HG03521 (cell line): ENCODE results near the gene PLXDC1.
"Not testable (repeated sequence)": the region's sequence is repeated elsewhere in the genome, so short reads cannot be mapped to it uniquely, and the experiment has no call there.

Experiments
- ATAC-seq: cut with Tn5 transposase; IDR thresholded peaks from one replicate; pipeline ENCODE4 v1.9.1; 2021; ENCODE audit warnings: mild to moderate bottlenecking, moderate library complexity; ENCODE audit not compliant: unreplicated experiment

Gene PLXDC1

DNA sequence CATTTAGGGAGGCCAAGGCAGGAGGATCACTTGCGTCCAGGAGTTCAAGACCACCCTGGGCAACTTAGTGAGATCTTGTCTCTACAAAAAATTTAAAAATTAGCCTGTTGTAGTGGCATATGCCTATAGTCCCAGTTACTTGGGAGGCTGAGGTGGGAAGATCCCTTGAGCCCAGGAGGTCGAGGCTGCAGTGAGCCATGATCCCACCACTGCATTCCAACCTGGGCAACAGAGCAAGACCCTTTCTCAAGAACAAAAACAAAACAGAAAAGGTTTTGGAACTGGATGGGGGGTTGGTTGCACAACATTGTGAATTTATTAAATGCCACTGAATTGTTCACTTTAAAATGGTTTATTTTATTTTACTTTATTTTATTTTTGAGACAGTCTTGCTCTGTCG lies 21.2 kb downstream of the PLXDC1 start:
- no peak for ATAC-seq

DNA sequence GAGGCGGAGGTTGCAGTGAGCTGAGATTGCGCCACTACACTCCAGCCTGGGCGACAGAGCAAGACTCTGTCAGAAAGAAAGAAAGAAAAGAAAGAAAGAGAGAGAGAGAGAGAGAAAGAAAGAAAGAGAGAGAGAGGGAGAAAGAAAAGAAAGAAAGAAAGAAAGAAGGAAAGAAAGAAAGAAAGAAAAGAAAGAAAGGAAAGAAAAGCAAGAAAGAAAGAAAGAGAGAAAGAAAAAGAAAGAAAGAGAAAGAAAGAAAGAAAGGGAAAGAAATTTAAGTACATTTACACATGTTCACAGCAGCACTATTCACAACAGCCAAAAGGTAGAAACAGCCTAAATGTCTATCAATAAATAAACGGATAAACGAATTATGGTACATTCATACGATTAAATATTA lies 21.9 kb downstream of the PLXDC1 start:
- not testable (repeated sequence) for ATAC-seq

GRCh38 chr17:39126436-39126835 lies 25.0 kb downstream of the PLXDC1 start:
- no peak for ATAC-seq

- no peak for ATAC-seq
These were observed 26.1 kb downstream of the PLXDC1 start for GRCh38 chr17:39125143-39125875.

- ATAC-seq = no peak
These were observed 27.8 kb downstream of the PLXDC1 start for GRCh38 chr17:39123627-39124026.

DNA sequence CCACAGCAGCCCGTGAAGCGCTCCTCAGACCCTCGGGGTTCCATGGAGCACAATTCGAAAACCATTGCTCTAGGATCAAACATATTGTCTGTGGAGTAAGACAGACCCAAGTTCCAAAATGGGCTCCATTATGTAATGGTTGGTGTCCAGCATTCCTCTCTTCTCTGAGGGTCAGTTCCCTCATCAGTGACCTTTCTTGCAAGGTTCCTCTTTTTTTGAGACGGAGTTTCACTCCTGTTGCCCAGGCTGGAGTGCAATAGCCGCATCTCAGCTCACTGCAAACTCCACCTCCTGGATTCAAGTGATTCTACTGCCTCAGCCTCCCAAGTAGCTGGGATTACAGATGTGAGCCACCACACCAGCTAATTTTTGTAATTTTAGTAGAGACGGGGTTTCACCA lies 28.4 kb downstream of the PLXDC1 start:
- ATAC-seq = no peak

DNA sequence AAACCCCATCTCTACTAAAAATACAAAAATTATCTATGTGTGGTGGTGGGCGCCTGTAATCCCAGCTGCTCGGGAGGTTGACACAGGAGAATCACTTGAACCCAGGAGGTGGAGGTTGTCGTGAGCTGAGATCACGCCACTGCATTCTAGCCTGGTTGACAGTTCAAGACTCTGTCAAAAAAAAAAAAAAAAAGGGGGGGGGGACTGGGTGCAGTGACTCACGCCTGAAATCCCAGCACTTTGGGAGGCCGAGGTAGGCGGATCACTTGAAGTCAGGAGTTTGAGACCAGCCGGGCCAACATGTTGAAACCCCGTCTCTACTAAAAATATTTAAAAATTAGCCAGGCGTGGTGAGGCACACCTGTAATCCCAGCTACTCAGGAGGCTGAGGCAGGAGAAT lies 29.5 kb downstream of the PLXDC1 start:
- not testable (repeated sequence) for ATAC-seq

GRCh38 chr17:39118674-39119419 lies 32.6 kb downstream of the PLXDC1 start:
- peak; percentile 46 for ATAC-seq

GRCh38 chr17:39116224-39116623 lies 35.2 kb downstream of the PLXDC1 start:
- no peak for ATAC-seq

DNA sequence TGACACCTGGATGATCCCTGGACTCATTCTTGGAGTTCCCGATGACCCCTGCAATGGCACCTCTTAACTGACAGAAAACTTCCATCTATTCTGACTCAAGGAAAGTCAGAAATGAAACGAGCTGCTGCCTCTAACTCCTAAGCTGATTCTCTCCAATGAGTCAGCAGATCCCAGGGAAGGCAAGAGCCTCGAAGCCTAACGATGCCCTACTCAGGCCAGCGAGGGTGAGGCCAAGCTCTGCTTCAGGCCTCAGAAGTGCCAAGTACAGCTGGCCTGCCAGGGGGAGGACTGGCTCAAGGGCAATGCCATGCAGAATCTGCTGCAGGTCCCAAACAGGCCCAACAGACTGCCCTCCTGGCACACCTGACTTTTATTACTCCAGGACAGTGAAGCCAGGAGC lies 36.3 kb downstream of the PLXDC1 start:
- no peak for ATAC-seq

DNA sequence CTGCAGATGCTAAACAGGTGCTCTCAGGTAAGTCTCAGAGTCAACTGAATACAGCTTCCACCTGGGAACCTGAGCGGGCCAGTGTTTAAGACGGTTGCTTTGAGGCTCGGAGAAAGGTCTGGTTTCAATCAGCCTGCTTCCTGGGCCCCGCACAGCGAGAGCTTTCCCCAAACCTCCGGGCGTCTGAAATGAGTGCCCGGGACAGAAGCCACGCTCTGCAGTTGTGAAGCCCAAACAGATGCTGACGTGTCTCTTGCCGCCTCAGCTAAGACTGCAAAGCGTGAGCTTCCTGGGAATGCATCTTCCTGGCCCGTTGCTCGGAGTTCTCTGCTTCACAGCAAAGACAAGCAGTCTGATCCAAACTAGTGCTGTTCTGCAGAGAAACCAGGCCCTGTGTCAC lies 36.7 kb downstream of the PLXDC1 start:
- ATAC-seq = no peak

DNA sequence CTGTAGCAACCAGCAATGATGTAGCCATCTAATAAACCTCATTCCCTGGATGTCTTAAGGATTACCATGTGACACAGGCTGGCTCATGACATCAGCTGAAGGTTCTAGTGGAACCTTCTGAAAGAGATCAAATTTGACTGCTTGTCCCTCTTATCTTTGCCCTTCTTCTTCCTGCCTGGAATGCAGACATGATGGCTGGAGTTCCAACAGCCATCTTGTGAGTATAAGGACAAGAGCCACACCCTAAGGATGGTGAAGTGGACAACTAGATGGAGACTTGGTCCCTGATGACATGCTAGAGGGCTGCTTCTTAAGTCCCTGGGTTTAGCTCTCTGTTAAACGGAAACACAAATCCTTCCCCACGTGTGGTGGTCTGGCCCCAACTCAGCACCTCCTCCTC lies 37.6 kb downstream of the PLXDC1 start:
- no peak for ATAC-seq

- no peak for ATAC-seq
These were observed 40.9 kb downstream of the PLXDC1 start for GRCh38 chr17:39110435-39111136.

- ATAC-seq = no peak
These were observed 42.7 kb downstream of the PLXDC1 start for GRCh38 chr17:39108461-39109375.

DNA sequence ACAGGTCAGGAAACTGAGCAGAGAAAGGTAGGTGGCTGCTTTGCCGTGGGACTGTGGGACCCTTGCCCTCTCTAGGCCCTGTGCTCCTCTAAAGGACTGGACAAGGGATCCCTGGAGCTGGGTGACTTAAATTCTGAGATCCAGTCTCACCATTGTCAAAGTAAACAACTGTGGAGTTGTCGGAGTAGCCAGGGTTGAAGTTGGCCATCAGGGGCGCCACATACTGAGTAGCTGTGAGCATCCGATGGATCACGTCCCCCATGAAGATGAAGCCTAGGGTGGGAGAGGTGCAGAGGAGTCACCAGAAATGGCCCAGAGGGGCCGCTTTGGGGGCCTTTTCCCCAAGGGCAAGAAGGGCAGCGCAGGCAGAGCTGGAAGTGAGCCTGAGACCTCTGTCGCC lies 43.5 kb downstream of the PLXDC1 start:
- ATAC-seq = no peak

DNA sequence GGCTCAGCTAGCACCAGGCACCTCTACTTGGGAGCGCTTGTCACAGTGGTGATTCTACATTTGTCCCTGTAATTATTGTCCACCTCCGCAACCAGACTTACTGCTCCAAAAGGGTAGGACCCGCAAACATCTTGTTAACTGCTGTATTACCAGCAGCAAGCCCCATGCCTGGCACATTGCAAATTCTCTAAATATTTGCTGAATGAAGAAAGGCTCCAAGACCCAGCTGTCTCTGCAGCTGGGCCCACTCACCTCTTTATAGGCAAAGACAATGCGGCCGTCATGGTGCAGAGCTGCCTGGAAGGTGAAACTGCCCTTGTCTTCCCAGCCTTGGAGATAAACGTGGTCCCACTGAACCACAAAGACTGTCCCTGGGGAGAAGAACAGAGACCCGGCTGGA lies 44.3 kb downstream of the PLXDC1 start:
- ATAC-seq = no peak

- ATAC-seq = no peak
These were observed 45.7 kb downstream of the PLXDC1 start for GRCh38 chr17:39105705-39106104.

GRCh38 chr17:39104657-39105056 lies 46.8 kb downstream of the PLXDC1 start:
- no peak for ATAC-seq

GRCh38 chr17:39104046-39104445 lies 47.4 kb downstream of the PLXDC1 start:
- no peak for ATAC-seq

GRCh38 chr17:39101091-39101490 lies 50.3 kb downstream of the PLXDC1 start:
- no peak for ATAC-seq

- no peak for ATAC-seq
These were observed 50.9 kb downstream of the PLXDC1 start for GRCh38 chr17:39100530-39100929.
